ENCODE measurements around the gene MINAR2.

Gene MINAR2

GRCh38 chr5:129771058-129771838 is 23.4 kb downstream of the MINAR2 start:
- peak; percentile 53 to 82 (median 74) for DNase-seq

- no peak for DNase-seq
These were observed 25.5 kb downstream of the MINAR2 start for GRCh38 chr5:129773376-129773775.

- no peak for DNase-seq
These were observed 33.7 kb downstream of the MINAR2 start for GRCh38 chr5:129781594-129781993.

GRCh38 chr5:129803403-129803802 is 55.5 kb downstream of the MINAR2 start:
- DNase-seq = no peak

- no peak for DNase-seq
These were observed 56.8 kb downstream of the MINAR2 start for GRCh38 chr5:129804705-129805104.

- DNase-seq = peak in 1 of 3 experiments; percentile 16
These were observed 59.4 kb downstream of the MINAR2 start for GRCh38 chr5:129807162-129807814.

Data from NCI-H1417 (cell line).